DLD1 (cell line): Measurements from ENCODE around the gene PIGT.

Experiments
- in situ Hi-C: cut with HindIII; loops from 2 replicates; pipeline ENCODE4 v1.10.0; 2017; ENCODE audit warnings: low sequenced_read_pairs

Gene PIGT

GRCh38 chr20:45400346-45401031 lies 15.5 kb upstream of the PIGT start:
- in situ Hi-C loops: no loop called here

GRCh38 chr20:45402946-45403345 lies 13.0 kb upstream of the PIGT start:
- in situ Hi-C loops: no loop called here

GRCh38 chr20:45404438-45404837 lies 11.5 kb upstream of the PIGT start:
- in situ Hi-C loops: no loop called here

- in situ Hi-C loops: no loop called here
These were observed 10.2 kb upstream of the PIGT start for GRCh38 chr20:45405571-45406259.

- in situ Hi-C loops: no loop called here
These were observed 9.5 kb upstream of the PIGT start for GRCh38 chr20:45406260-45407066.

- in situ Hi-C loops: no loop called here
These were observed 8.7 kb upstream of the PIGT start for GRCh38 chr20:45407067-45407745.

- in situ Hi-C loops: no loop called here
These were observed 7.9 kb upstream of the PIGT start, which contains the start of gene DBNDD2 for GRCh38 chr20:45407783-45408645. Gene DBNDD2 (plus strand): TSS chr20:45408289. CDS start chr20:45408468, 179 bp downstream.

GRCh38 chr20:45408646-45409213 lies 7.2 kb upstream of the PIGT start:
- in situ Hi-C loops: no loop called here

- in situ Hi-C loops: no loop called here
These were observed 6.2 kb upstream of the PIGT start for GRCh38 chr20:45409521-45410272.

GRCh38 chr20:45410887-45411286 lies 5.1 kb upstream of the PIGT start:
- in situ Hi-C loops: no loop called here

GRCh38 chr20:45412653-45413052 lies 3.3 kb upstream of the PIGT start:
- in situ Hi-C loops: no loop called here

- in situ Hi-C loops: no loop called here
These were observed 2.5 kb upstream of the PIGT start for GRCh38 chr20:45413479-45413878.

GRCh38 chr20:45416917-45417316 lies 976 bp downstream of the PIGT start:
- in situ Hi-C loops: no loop called here

GRCh38 chr20:45419188-45420091 lies 3.5 kb downstream of the PIGT start:
- in situ Hi-C loops: no loop called here

- in situ Hi-C loops: no loop called here
These were observed 4.2 kb downstream of the PIGT start for GRCh38 chr20:45420125-45420524.

- in situ Hi-C loops: no loop called here
These were observed 7.8 kb downstream of the PIGT start for GRCh38 chr20:45423700-45424099.

GRCh38 chr20:45425561-45425960 lies 9.6 kb downstream of the PIGT start:
- in situ Hi-C loops: no loop called here
